HepG2 (cell line): ENCODE data around the gene CACNA1C. TPM values are rescaled to one million over a fixed set of nuclear protein-coding genes. Genes with fewer than 3 reads are reported as not detected.

Source experiments
- ATAC-seq: fragments of 200-7000 bp; cut with Tn5 transposase; 3 replicates; pipeline ENCODE4 v1.9.1; 2020; ENCODE audit warnings: mild to moderate bottlenecking, moderate library complexity
- BruUV-seq: library from RNA; stranded (reverse); fragments of 400-500 nt; replicated peaks from 2 replicates; lab custom pipeline; 2021; lab: Mats Ljungman, UMichigan
- CTCF ChIA-PET: fragments of 300-600 bp; formaldehyde crosslinking; extraction: SDS; loops from one replicate; lab custom pipeline; 2021; ENCODE audit warnings: low total read pairs, inconsistent platforms, low intra/inter-chr PET ratio; lab: Yijun Ruan, JAX
- POLR2A ChIA-PET: fragments of 350-600 bp; sonication (Branson Sonifier 250); formaldehyde crosslinking; loops from one replicate; lab custom pipeline; 2020; ENCODE audit warnings: antibody characterized with exemption, inconsistent platforms; lab: Yijun Ruan, JAX
- DNase-seq: peaks from one replicate; pipeline ENCODE4 v3.0.0-alpha.2; 2015; ENCODE audit warnings: low spot score
- FAIRE-seq: peaks from 3 replicates; lab custom pipeline; 2011; peaks lifted over from hg19 to GRCh38; lab: Jason Lieb, UNC
- H2AFZ ChIP-seq: one replicate; pipeline ENCODE4 v1.6.1; 2011; ENCODE audit warnings: low read length, inconsistent platforms
- H3K27ac ChIP-seq: fragments of 300-600 bp; 3 replicates; pipeline ENCODE4 v1.8.0; 2011; ENCODE audit warnings: mixed run types, mild to moderate bottlenecking, mixed read lengths, low read length, inconsistent platforms; ENCODE audit not compliant: insufficient read depth; ENCODE audit errors: extremely low read length
- H3K27me3 ChIP-seq, 2 experiments: fragments of 200-600 bp in 1 of 2; 2 replicates in 1 of 2; 3 replicates in 1 of 2; pipeline versions ENCODE4 v1.6.0 to v1.8.0; 2011; ENCODE audit warnings: low read length in 2 of 2, mild to moderate bottlenecking in 2 of 2, moderate library complexity in 2 of 2, inconsistent platforms in 1 of 2; ENCODE audit not compliant: insufficient read depth in 2 of 2, control insufficient read depth in 1 of 2
- H3K36me3 ChIP-seq, 2 experiments: fragments of 200-600 bp in 1 of 2; replicated peaks in 1 of 2; 2 replicates in 1 of 2; 3 replicates in 1 of 2; pipeline versions ENCODE4 v1.5.1 to v1.8.0; 2011; ENCODE audit warnings: low read length in 2 of 2, inconsistent platforms in 1 of 2; ENCODE audit not compliant: insufficient read depth in 2 of 2, control insufficient read depth in 1 of 2
- H3K4me1 ChIP-seq: 2 replicates; pipeline ENCODE4 v1.5.1; 2012; ENCODE audit warnings: low read length, inconsistent platforms; ENCODE audit not compliant: insufficient read depth
- H3K4me2 ChIP-seq: 2 replicates; pipeline ENCODE4 v1.6.0; 2011; ENCODE audit warnings: low read depth, low read length, inconsistent platforms
- H3K4me3 ChIP-seq, 3 experiments: fragments of 200-600 bp in 1 of 3; sonication (generic), shearing (Covaris generic) in 1 of 3; replicated peaks in 1 of 3; 2 replicates each; pipeline ENCODE4 v1.5.1; 2011 to 2016; ENCODE audit warnings: low read length in 3 of 3, inconsistent platforms in 2 of 3, low read depth in 2 of 3, mild to moderate bottlenecking in 2 of 3, control low read depth in 1 of 3, mixed read lengths in 1 of 3; ENCODE audit not compliant: insufficient read depth in 1 of 3
- H3K79me2 ChIP-seq: one replicate; pipeline ENCODE4 v1.6.1; 2011; ENCODE audit warnings: low read length, inconsistent platforms; ENCODE audit not compliant: insufficient read depth
- H3K9ac ChIP-seq: 2 replicates; pipeline ENCODE4 v1.6.0; 2011; ENCODE audit warnings: mild to moderate bottlenecking, low read depth, low read length, inconsistent platforms; ENCODE audit not compliant: insufficient read depth
- H3K9me3 ChIP-seq: 2 replicates; pipeline ENCODE4 v1.5.1; 2012; ENCODE audit warnings: mild to moderate bottlenecking, low read length
- H4K20me1 ChIP-seq: 2 replicates; pipeline ENCODE4 v1.6.0; 2011; ENCODE audit warnings: inconsistent platforms, mild to moderate bottlenecking, low read length, moderate library complexity; ENCODE audit not compliant: insufficient read depth
- FOXA1 ChIP-seq, 2 experiments: fragments of 450-650 bp in 1 of 2; sonication (generic) in 1 of 2; formaldehyde crosslinking in 1 of 2; IDR thresholded peaks; 2 replicates each; pipeline versions ENCODE4 v1.4.0 to v1.6.1; 2016 to 2020; ENCODE audit warnings: missing genetic modification reagents in 1 of 2
- GLI4 ChIP-seq: sonication (generic); formaldehyde crosslinking; IDR thresholded peaks from 2 replicates; pipeline ENCODE4 v1.5.1; 2020; ENCODE audit warnings: missing genetic modification reagents, mild to moderate bottlenecking, moderate library complexity, borderline replicate concordance
- NFE2L1 ChIP-seq: sonication (generic); formaldehyde crosslinking; IDR thresholded peaks from 2 replicates; pipeline ENCODE4 v1.4.0; 2020; ENCODE audit warnings: missing genetic modification reagents, mild to moderate bottlenecking, borderline replicate concordance
- NFKBIZ ChIP-seq: IDR thresholded peaks from 2 replicates; pipeline ENCODE4 v1.6.1; 2018; ENCODE audit warnings: missing genetic modification reagents, missing compliant biosample characterization
- PITX1 ChIP-seq: sonication (generic); formaldehyde crosslinking; IDR thresholded peaks from 2 replicates; pipeline ENCODE4 v1.5.1; 2020; ENCODE audit warnings: mild to moderate bottlenecking, missing genetic modification reagents
- ZBTB21 ChIP-seq: sonication (generic); formaldehyde crosslinking; IDR thresholded peaks from 2 replicates; pipeline ENCODE4 v1.4.0; 2020; ENCODE audit warnings: missing genetic modification reagents
- ZNF414 ChIP-seq: sonication (generic); formaldehyde crosslinking; IDR thresholded peaks from 2 replicates; pipeline ENCODE4 v1.5.0; 2020; ENCODE audit warnings: missing genetic modification reagents
- ZNF891 ChIP-seq: sonication (generic); formaldehyde crosslinking; IDR thresholded peaks from 2 replicates; pipeline ENCODE4 v1.5.0; 2020; ENCODE audit warnings: mild to moderate bottlenecking, missing genetic modification reagents
- ZSCAN29 ChIP-seq: sonication (generic); formaldehyde crosslinking; conservative IDR thresholded peaks from 2 replicates; pipeline ENCODE4 v1.4.0; 2020; ENCODE audit warnings: mild to moderate bottlenecking, missing genetic modification reagents
- WGBS: methylation state at CpG from one replicate; pipeline ENCODE4 v1.1.6; 2017; ENCODE audit warnings: low lambda C conversion rate; 5-methylcytosine and 5-hydroxymethylcytosine counted together
- in situ Hi-C: cut with HindIII; loops from 2 replicates; pipeline ENCODE4 v1.10.0; 2017; ENCODE audit warnings: low pct_unique_long_range_greater_than_20kb; ENCODE audit not compliant: extremely low pct_ligation_motif_present
- intact Hi-C: fragments of 100-400 bp; cut with micrococcal nuclease; formaldehyde crosslinking; loops from one replicate; pipeline ENCODE4 v1.10.0; 2022; ENCODE audit not compliant: unreplicated experiment
- polyA plus RNA-seq, 8 experiments: library from polyadenylated mRNA; depleted of rRNA in 3 of 8; stranded (reverse) in 7 of 8; unstranded in 1 of 8; fragments of >200 nt; fragmentation: Illumina TruSeq in 4 of 8; extraction: Trizol in 4 of 8; gene quantifications; 2 replicates each; pipeline versions ENCODE4 v1.2.1 to v1.2.3, GENCODE V29; 2011 to 2016; ENCODE audit warnings: low read depth in 4 of 8, missing spikeins in 1 of 8, mixed read lengths in 1 of 8; ENCODE audit not compliant: insufficient read depth in 1 of 8
- total RNA-seq, 5 experiments: library from RNA; depleted of rRNA; stranded (reverse); fragments of >200 nt; fragmentation: Illumina TruSeq; extraction: Trizol; gene quantifications; 2 replicates each; pipeline ENCODE4 v1.2.3, GENCODE V29; 2016; ENCODE audit warnings: low read depth in 1 of 5
- TF ChIP-seq, protein P1 (sequence below): sonication (generic); formaldehyde crosslinking; IDR thresholded peaks from 2 replicates; pipeline ENCODE4 v1.5.0; 2020; ENCODE audit warnings: mild to moderate bottlenecking, missing genetic modification reagents

CACNA1C gene
- total and polyA plus RNA-seq, 2 of the 13 experiments (the other 11 are each of a cell fraction or from before 2014, with no cell fraction given) = not detected

DNA sequence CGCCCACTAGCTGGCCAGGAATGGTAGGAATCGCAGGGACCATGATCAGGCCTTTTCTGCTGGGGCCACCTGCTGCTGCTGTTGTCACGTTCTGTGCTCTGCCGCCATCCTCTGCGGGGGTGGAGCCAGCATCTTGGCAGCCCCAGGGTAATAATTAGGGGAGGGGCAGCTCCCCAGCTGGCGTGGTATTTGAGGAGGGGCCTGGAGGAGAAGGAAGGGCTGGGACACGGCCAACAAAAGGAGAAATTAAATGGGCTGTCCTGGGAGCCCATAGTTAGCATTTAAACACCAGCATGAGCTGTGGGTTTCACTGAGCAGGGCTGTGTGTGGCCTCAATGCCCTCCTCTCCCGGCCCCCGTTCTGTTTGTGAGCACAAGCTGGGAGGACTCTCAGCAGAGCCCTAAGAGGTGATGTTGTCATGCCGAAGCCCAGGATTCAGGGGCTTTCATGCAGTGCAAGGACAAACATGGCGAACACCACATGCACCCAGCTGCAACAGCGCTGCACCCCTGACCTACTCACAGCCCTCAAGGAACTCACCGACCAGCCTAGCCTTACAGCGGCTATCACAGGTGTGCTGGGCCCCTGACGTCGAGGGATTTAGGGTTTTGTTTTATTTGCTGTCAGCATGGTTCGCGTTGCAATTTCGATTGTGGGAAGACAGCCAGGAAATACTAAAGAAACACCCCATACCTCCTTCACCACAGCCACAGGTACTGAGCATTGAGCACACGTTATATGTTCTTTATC, 324.3 kb downstream of the CACNA1C start (continued):
- TF ChIP-seq ZNF891 (no peak), ZBTB21 (CRISPR knock-in tag) (no peak), ZSCAN29 (CRISPR knock-in tag) (no peak)
- TF ChIP-seq, protein P1, sequence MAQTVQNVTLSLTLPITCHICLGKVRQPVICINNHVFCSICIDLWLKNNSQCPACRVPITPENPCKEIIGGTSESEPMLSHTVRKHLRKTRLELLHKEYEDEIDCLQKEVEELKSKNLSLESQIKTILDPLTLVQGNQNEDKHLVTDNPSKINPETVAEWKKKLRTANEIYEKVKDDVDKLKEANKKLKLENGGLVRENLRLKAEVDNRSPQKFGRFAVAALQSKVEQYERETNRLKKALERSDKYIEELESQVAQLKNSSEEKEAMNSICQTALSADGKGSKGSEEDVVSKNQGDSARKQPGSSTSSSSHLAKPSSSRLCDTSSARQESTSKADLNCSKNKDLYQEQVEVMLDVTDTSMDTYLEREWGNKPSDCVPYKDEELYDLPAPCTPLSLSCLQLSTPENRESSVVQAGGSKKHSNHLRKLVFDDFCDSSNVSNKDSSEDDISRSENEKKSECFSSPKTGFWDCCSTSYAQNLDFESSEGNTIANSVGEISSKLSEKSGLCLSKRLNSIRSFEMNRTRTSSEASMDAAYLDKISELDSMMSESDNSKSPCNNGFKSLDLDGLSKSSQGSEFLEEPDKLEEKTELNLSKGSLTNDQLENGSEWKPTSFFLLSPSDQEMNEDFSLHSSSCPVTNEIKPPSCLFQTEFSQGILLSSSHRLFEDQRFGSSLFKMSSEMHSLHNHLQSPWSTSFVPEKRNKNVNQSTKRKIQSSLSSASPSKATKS (CRISPR knock-in tag) = no peak

DNA sequence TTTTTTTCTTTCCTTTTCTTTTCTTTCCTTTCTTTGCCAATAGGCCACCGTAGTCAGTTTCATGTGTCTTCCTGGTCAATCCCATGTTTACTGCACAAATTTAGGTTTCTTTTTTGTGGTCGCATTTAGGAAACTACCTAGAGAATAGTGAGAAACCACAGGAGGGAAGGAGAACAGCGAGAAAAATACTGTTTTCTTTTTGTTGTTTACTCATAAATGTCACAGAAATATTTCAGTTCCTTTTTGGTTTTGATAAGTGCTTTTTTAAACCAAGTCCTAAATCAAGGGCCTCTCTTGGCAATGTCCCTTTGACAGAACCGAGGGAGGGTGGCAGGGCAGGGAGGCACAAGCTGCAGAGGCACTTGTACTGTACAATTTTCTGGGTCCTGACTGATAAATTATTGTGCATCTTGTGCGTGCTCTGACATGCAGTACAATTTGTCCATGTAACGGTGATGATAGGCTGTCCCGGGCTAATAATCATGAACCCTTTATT, 326.1 kb downstream of the CACNA1C start:
- no peak overlapping the region for H3K4me3 ChIP-seq
- H3K79me2 ChIP-seq = no peaks in the 10 kb centered on the region
- TF ChIP-seq GLI4 (CRISPR knock-in tag) = no peak
- no peak for TF ChIP-seq PITX1 (CRISPR knock-in tag)
- TF ChIP-seq NFE2L1 (CRISPR knock-in tag) = no peak
- no peak for TF ChIP-seq NFKBIZ
- TF ChIP-seq ZNF414 (CRISPR knock-in tag) = no peak
- TF ChIP-seq FOXA1 (IDR thresholded peaks at IDR 0.05) = no peak
- no peak for TF ChIP-seq FOXA1 (CRISPR knock-in tag; IDR thresholded peaks at IDR 0.05)
- FAIRE-seq = no peak
- H3K27me3 ChIP-seq = peaks cover 3 to 48% of the 10 kb centered on the region in 2 experiments
- no peak overlapping the region for H3K9ac ChIP-seq
- intact Hi-C loops = no loop called here
- POLR2A ChIA-PET = no interaction called here
- DNase-seq = no peak
- H3K36me3 ChIP-seq = no peaks in the 10 kb centered on the region
- no peaks in the 10 kb centered on the region for H4K20me1 ChIP-seq
- no TSS peak for BruUV-seq
- H3K4me2 ChIP-seq = no peak overlapping the region
- CTCF ChIA-PET = no interaction called here
- no peak for ATAC-seq
- in situ Hi-C loops = no loop called here
- WGBS = 33% methylated on average over 7 of the region's 7 CpGs
- no peaks in the 10 kb centered on the region for H3K9me3 ChIP-seq
- 0 out of 2 replicates have a peak, but pooled peaks cover 7% of the 10 kb centered on the region for H3K4me1 ChIP-seq
- H3K27ac ChIP-seq = no peak overlapping the region
- no peak overlapping the region for H2AFZ ChIP-seq
